ENCODE data around the gene MCAT. TPM values are rescaled to one million over a fixed set of nuclear protein-coding genes. Genes with fewer than 3 reads are reported as not detected.

Gene MCAT
- polyA plus RNA-seq, 1 experiment = 19.4 TPM

DNA sequence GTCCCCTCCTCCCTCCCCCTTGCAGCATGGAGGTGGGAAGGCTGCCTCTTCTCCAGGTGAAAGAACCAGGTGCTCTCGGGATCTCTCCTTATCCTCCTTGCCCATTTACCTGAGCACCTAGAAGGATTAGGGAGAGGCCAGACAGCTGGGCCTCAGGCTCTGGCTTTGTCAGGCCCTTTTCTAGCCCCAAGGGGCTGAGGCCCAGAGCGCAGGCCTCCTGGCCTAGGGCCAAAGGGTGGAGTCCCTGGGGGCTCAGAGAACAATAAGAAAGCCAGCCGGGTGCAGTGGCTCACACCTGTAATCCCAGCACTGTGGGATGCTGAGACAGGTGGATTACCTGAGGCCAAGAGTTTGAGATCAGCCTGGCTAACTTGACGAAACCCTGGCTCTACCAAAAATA, 48.6 kb downstream of the MCAT start:
- CTCF ChIA-PET = interaction anchor here (1.2 kb wide), 1 partner anchor 42 kb away, joined by 3 read pairs; no protein-coding TSS in a partner anchor
- H3K27me3 ChIP-seq (ENCODE audit: control insufficient read depth, insufficient read depth, low read length) = no peaks in the 10 kb centered on the region
- TF ChIP-seq, protein P1, sequence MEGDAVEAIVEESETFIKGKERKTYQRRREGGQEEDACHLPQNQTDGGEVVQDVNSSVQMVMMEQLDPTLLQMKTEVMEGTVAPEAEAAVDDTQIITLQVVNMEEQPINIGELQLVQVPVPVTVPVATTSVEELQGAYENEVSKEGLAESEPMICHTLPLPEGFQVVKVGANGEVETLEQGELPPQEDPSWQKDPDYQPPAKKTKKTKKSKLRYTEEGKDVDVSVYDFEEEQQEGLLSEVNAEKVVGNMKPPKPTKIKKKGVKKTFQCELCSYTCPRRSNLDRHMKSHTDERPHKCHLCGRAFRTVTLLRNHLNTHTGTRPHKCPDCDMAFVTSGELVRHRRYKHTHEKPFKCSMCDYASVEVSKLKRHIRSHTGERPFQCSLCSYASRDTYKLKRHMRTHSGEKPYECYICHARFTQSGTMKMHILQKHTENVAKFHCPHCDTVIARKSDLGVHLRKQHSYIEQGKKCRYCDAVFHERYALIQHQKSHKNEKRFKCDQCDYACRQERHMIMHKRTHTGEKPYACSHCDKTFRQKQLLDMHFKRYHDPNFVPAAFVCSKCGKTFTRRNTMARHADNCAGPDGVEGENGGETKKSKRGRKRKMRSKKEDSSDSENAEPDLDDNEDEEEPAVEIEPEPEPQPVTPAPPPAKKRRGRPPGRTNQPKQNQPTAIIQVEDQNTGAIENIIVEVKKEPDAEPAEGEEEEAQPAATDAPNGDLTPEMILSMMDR (IDR thresholded peaks at IDR 0.05; ENCODE audit: insufficient read depth, low read depth, low read length) = no peak
- H3K36me3 ChIP-seq (ENCODE audit: control insufficient read depth, insufficient read depth, low read length) = no peaks in the 10 kb centered on the region
- no peak for DNase-seq (ENCODE audit: low read depth)
- POLR2A ChIA-PET = no interaction called here
- no peak overlapping the region for H3K4me3 ChIP-seq (ENCODE audit: low read depth, low read length)

DNA sequence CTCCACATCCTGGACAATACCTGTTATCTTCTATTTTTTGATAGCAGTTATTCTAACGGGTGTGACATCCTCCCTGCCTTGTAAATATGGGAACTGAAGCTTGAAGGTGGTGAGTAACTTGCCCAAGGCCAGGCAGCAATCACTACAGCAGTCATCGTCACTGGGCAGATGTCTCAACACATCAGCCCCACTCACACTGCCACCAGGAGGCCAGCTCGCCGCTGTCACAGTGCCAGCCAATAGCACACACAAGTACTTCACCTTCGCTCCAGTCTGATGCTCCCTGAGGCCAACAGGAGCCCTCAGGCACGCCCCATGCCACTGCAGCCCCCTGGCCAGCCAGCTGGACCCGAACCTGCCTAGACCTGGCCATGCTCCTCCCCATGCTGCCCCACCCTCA, 49.1 kb downstream of the MCAT start:
- no peak for DNase-seq (ENCODE audit: low read depth)
- ChIA-PET CTCF (interaction anchor here (1.2 to 2.1 kb wide), 2 partner anchors 42 to 226 kb away, joined by 3 to 4 read pairs; no protein-coding TSS in a partner anchor), POLR2A (no interaction called here)

DNA sequence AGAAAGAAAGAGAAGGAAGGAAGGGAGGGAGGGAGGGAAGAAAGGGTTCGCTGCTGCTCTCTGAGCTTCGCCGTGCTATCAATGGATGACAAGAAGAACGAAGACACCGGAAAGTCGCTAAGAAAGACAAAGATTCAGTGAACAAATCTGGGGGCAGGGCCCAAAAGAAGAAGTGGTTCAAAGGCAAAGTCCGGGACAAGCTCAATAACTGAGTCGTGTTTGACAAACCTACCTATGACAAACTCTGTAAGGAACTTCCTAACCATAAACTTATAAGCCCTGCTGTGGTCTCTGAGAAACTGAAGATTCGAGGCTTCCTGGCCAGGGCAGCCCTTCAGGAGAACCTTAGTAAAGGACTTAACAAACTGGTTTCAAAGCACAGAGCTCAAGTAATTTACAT, 51.1 kb downstream of the MCAT start:
- CTCF ChIA-PET = interaction anchor here (0.6 to 2.1 kb wide), 2 partner anchors 224 to 290 kb away, joined by 3 to 4 read pairs; no protein-coding TSS in a partner anchor
- H3K27me3 ChIP-seq (ENCODE audit: control insufficient read depth, insufficient read depth, low read length) = no peaks in the 10 kb centered on the region
- no peaks in the 10 kb centered on the region for H3K36me3 ChIP-seq (ENCODE audit: control insufficient read depth, insufficient read depth, low read length)
- DNase-seq (ENCODE audit: low read depth) = no peak
- TF ChIP-seq, protein P1 (IDR thresholded peaks at IDR 0.05; ENCODE audit: insufficient read depth, low read depth, low read length) = no peak
- H3K4me3 ChIP-seq (ENCODE audit: low read depth, low read length) = no peak overlapping the region
- POLR2A ChIA-PET = no interaction called here

More for the DNA sequence above, 49.1 kb downstream of the MCAT start:
- Histone ChIP-seq H3K4me3 (ENCODE audit: low read depth, low read length) (no peak overlapping the region), H3K27me3 (ENCODE audit: control insufficient read depth, insufficient read depth, low read length) (no peaks in the 10 kb centered on the region), H3K36me3 (ENCODE audit: control insufficient read depth, insufficient read depth, low read length) (no peaks in the 10 kb centered on the region)
- TF ChIP-seq, protein P1 (IDR thresholded peaks at IDR 0.05; ENCODE audit: insufficient read depth, low read depth, low read length) = peak; percentile 9; the same call in 1 of the 2 replicates

DNA sequence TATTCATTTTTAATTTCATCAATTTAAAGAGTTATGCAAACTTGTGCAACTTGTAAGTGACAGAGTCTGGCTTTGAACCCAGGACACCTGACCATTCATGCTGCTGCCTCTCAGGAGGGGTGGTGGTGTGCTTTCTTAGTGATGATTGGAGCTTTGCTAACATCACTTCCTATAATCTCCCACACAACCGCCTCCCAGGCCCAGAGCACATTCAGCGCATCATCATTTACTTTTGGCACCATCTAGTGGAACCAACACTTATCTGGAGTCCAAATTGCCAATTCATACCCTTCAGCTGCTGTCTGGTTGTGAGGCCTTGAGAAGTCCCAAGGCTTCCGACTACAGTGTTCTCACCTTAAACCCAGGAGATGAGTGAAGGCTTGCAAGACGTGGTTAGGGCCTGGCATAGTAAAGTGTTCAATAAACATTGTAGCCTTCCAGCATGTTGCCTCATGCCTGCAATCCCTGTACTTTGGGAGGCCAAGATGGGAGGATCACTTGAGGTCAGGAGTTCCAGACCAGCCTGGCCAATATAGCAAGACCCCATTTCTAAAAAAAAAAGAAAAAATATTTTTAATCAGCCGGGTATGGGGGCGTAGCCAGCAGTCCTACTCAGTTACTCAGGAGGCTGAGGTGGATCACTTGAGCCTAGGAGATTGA, 52.9 kb downstream of the MCAT start:
- Histone ChIP-seq H3K4me3 (ENCODE audit: low read depth, low read length) (no peak overlapping the region), H3K27me3 (ENCODE audit: control insufficient read depth, insufficient read depth, low read length) (no peaks in the 10 kb centered on the region), H3K36me3 (ENCODE audit: control insufficient read depth, insufficient read depth, low read length) (no peaks in the 10 kb centered on the region; the same call in 1 of the 2 replicates)
- POLR2A ChIA-PET = no interaction called here
- peak; percentile 58 for DNase-seq (ENCODE audit: low read depth)
- CTCF ChIA-PET = interaction anchor here (0.5 to 1.6 kb wide), 29 partner anchors 9 to 469 kb away, joined by 3 to 10 read pairs (median 3); partner anchors contain the start of genes ARFGAP3 and CYB5R3
- TF ChIP-seq, protein P1 (IDR thresholded peaks at IDR 0.05; ENCODE audit: insufficient read depth, low read depth, low read length) = peak; percentile 61

DNA sequence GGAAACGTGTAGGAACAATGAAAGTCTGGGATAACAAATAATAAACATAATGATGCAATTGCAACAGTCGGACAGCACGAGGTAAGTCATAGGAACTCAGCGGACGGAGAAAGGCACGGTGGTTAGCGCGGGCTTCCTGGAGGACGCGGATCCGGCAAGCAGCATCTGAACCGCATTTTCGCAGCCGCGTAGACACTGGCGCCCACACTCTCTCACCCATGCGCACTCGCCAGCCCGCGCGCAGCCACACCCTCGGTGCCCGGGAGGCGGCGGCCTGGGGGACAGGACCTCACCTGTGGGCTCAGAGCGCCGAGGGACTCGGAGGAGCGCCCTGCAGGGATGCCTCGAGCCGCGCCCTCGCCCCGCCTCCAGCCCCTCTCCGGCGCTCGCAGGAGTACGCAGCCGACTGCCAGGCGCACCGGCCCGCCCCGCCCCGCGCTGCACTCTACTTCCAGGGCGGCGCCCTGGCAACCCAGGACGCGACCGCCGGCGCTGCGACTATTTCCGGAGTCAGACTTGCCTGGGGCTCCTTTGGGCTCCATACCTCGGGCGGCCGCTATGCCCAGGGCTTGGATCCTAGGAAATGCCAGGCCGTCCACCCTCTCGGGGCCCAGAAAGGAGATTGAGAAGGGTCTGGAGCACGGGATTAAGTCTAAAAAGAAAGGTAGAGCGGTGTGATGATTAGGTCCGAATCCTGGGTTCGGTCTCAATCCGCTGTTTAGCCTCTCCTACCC, 54.0 kb downstream of the MCAT start, which contains the start of gene TTLL1:
TSS of gene TTLL1 (minus strand) at position 408 of the 734 bp plus-strand sequence. CDS start 13,805 bp downstream, outside the sequence.
- ChIA-PET CTCF (no interaction called here), POLR2A (no interaction called here)
- TF ChIP-seq, protein P1 (IDR thresholded peaks at IDR 0.05; ENCODE audit: insufficient read depth, low read depth, low read length) = no peak
- peak; percentile 14 for DNase-seq (ENCODE audit: low read depth)
- Histone ChIP-seq H3K36me3 (ENCODE audit: control insufficient read depth, insufficient read depth, low read length) (no peaks in the 10 kb centered on the region; the same call in 1 of the 2 replicates), H3K4me3 (ENCODE audit: low read depth, low read length) (peak within 1 kb of the TSS; percentile 71), H3K27me3 (ENCODE audit: control insufficient read depth, insufficient read depth, low read length) (no peaks in the 10 kb centered on the region)
